ENCODE results near the gene ELOVL1.
A peak's percentile ranks its signal among the peaks of the same experiment; 100 is the strongest.
"Not testable (repeated sequence)": the region's sequence is repeated elsewhere in the genome, so short reads cannot be mapped to it uniquely, and the experiment has no call there.

The ELOVL1 gene

GRCh38 chr1:43381612-43382011 is 13.8 kb upstream of the ELOVL1 start:
- no peak for DNase-seq (ENCODE audit: low read depth)

- no peak for DNase-seq (ENCODE audit: low read depth)
These were observed 11.7 kb upstream of the ELOVL1 start for GRCh38 chr1:43379476-43379875.

DNA sequence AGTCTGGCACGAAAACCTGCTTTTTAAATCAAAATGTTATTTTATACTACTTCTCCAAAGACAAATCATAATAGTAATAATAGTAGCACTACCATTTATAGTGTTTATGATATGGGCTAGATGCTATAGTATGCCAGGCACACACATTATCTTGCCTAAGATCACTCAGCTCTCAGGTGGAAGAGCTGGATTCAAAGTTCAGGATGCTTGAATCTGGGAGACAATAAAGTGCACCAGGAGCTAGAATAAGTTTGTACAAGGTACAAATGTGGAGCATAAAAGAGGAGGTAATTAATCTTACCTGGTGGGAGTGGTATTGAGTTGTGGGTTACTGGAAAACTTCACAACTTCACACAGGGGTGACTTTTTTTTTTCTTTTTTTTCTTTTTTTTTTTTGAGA is 10.0 kb upstream of the ELOVL1 start:
- no peak for DNase-seq (ENCODE audit: low read depth)

DNA sequence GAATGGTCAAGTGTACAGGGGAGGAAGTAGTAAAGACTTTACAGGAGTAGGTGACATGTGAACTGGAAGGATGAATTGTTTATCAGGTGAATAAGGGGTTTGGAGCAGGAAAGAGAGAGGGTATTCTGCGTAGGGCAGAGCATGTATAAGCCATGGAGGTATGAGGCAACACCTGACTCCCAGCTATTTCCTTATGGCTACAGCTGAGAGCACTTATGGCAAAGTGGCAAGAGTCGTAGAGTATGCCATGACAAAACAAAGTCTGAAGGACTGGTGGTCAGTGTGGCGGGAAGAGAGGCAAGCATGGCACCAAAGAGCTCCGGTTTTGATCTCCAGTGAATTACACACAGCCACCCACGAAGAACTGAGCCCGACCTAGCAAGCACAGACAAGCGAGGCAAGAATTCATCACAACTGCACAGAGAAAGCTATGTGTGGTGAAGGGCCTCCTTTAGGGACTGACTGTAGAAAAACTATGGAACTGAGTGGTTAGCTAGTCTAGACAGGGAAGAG is 9.0 kb upstream of the ELOVL1 start:
- DNase-seq (ENCODE audit: low read depth), result no peak

GRCh38 chr1:43373066-43373940 is 5.5 kb upstream of the ELOVL1 start:
- DNase-seq (ENCODE audit: low read depth), result no peak

GRCh38 chr1:43372172-43372571 is 4.4 kb upstream of the ELOVL1 start:
- DNase-seq (ENCODE audit: low read depth), result no peak

DNA sequence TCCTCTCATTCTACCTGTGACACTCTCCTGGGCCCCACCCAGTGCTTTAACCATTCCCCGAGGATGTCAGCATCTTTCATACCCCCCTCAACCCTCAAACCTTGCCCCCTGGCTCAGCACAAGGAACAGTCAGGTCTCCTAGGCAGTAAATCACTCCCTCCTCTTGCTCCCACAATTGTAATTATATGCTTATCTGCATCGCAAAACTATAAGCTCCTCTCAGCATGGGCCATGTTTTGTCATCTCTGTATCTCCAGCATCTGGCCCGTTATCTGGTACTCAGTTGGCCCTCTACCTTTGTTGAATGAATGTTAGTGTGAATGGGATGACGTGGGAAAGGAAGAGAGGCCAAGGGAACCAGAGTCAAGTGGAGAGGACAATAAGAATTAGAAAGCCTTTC is 2.8 kb upstream of the ELOVL1 start:
- no peak for DNase-seq (ENCODE audit: low read depth)

DNA sequence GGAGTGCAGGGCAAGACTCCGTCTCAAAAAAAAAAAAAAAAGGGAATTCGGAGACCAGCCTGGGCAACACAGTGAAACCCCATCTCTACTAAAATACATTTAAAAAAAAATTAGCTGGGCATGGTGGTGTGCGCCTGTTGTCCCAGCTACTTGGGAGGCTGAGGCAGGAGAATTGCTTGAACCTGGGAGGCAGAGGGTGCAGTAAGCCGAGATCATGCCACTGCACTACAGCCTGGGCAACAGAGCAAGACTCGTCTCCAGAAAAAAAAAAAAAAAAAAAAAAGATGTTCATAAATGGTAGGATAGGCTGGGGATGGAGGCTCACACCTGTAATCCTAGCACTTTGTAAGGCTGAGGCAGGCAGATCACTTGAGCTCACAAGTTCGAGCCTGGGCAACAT is 2.0 kb upstream of the ELOVL1 start:
- DNase-seq (ENCODE audit: low read depth), result not testable (repeated sequence)

DNA sequence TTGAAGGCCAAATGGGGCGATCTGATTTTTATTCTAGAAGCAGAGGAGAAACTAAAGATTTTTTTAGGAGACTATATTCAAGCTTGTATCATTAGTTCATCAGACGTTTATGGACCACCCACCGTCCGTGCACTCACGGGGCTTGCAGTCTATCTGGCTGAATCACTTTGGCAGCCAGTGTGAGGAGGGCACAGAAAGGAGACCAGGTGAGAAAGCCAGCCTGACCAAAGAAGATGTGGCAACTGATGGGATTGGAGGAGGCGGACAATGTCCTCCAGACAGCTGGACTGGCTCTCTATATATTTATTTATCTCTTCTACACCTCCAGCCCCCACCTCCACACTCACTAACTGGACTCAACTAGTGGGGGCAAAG is 822 bp upstream of the ELOVL1 start:
- no peak for DNase-seq (ENCODE audit: low read depth)

DNA sequence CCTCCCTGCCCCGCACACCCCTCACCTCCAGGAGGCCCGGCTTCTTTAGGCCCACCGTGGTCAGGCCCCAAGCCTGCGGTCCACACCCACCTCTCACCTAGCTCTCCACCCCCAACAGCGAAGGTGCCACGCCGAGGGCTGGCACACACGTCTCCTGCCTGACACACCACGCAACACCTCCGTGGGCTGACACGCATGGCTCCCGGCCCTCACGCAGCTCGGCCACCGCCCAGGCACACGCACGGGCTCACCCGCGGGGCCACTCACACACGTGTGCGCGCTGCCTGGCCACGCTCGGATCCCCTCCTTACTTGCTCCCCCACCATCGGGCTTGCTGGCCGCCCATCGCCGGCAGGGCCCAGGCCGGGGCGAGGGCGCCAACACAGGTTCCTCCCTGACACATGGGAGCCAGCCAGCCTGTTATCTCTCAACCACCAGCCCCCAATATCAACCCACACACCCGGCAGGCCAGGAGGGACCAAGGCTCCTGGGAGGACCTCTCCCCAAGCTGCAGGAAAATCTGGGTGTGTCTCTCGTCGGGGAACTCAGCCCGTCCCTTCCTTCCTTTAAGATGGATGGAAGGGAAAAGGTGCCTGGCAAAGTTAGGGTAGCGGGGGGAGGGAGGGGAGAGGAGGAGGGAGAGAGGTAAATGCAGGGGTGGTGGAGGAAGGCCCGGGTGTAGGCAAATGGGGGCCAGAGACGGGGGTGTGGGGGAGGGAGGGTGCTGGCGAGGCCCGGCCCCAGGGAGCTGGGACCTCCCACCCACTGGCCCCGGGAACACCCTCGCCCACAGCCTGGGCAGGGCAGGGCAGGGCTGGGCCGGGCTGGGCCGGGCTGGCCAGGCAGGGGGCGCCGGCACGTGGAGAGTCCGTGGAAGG is 546 bp downstream of the ELOVL1 start:
- peak; percentile 67 for DNase-seq (ENCODE audit: low read depth)

GRCh38 chr1:43366601-43367025 is 1.2 kb downstream of the ELOVL1 start:
- DNase-seq (ENCODE audit: low read depth), result no peak

DNA sequence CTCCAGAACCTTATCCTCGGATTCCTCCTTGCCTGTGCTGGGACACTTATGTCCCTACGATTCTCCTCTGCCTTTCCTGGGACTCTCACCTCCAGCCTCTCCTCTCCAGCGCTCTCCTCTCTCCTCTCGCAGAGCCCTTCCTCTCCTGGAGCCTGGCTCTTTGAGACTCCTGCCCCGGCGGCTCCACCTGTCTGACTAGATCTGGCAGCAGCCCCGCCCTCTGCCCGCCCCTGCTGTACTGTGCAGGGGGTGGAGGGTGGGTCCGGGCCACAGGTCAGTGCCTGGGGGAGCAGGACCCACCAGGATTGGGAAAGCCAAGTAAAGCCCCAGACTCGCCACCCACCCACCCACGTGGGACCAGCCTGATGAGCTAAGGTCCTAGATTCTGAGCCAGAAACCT is 1.6 kb downstream of the ELOVL1 start:
- no peak for DNase-seq (ENCODE audit: low read depth)

DNA sequence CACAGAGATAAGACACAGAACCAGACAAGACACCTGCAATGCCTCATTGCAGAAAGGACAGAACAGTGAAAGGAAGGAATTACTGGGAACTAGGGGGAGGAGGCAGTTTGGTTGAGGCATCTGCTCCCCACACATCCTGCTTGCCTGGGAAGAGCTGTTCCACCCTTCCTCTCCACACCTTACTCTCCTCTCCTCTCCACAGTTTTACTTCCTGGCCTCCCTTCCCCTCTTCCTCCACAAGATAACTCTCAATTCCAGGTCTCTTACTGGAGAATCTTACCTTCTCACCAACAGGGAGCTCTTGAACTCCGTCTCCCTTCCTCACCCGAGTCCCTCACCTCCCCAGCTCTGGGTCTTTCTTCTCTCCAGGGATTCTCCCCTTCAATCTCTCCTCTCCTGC is 2.1 kb downstream of the ELOVL1 start:
- DNase-seq (ENCODE audit: low read depth), result no peak

DNA sequence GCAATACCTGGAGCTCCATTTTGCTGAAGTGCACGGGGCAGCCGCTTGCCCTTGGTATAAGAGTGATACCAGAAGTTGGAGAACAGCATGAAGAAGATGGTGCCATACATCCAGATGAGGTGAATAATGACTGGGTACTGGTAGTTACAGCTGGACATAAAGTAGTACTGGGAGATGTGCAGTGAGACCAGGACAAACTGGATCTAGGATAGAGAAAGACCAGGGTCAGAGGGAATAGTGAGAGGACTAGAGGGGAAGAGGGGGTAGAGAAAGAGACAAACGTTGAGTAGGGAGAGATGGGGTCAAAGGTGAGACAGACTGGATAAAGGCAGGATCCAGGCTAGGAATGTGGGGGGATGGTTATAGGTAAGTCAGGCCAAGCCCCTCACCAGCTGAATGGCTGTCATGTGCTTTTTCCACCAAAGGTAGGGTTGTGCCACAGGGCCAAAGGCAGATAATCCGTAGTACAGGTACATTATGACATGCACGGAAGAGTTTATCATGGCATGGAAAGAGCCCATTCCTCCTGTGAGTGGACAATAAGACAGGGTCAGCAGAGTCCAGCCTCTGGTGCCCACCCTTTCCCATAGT is 3.8 kb downstream of the ELOVL1 start:
- DNase-seq (ENCODE audit: low read depth), result no peak

- no peak for DNase-seq (ENCODE audit: low read depth)
These were observed 4.4 kb downstream of the ELOVL1 start for GRCh38 chr1:43363283-43363934.

- DNase-seq (ENCODE audit: low read depth), result no peak
These were observed 7.2 kb downstream of the ELOVL1 start for GRCh38 chr1:43360616-43361015.

DNA sequence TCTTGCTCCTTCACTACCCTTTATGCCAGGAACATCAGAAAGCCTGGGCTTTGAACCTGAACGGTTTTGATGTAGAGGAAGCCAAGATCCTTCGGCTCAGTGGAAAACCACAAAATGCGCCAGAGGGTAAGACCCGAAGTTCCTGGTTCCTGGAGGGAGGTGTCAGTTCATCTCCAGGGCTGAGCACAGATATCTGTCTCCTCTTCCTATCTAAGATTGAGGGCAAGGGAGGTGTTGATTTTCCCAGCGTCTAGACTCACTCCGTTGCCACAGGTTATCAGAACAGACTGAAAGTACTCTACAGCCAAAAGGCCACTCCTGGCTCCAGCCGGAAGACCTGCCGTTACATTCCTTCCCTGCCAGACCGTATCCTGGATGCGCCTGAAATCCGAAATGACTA is 8.1 kb downstream of the ELOVL1 start:
- no peak for DNase-seq (ENCODE audit: low read depth)

DNA sequence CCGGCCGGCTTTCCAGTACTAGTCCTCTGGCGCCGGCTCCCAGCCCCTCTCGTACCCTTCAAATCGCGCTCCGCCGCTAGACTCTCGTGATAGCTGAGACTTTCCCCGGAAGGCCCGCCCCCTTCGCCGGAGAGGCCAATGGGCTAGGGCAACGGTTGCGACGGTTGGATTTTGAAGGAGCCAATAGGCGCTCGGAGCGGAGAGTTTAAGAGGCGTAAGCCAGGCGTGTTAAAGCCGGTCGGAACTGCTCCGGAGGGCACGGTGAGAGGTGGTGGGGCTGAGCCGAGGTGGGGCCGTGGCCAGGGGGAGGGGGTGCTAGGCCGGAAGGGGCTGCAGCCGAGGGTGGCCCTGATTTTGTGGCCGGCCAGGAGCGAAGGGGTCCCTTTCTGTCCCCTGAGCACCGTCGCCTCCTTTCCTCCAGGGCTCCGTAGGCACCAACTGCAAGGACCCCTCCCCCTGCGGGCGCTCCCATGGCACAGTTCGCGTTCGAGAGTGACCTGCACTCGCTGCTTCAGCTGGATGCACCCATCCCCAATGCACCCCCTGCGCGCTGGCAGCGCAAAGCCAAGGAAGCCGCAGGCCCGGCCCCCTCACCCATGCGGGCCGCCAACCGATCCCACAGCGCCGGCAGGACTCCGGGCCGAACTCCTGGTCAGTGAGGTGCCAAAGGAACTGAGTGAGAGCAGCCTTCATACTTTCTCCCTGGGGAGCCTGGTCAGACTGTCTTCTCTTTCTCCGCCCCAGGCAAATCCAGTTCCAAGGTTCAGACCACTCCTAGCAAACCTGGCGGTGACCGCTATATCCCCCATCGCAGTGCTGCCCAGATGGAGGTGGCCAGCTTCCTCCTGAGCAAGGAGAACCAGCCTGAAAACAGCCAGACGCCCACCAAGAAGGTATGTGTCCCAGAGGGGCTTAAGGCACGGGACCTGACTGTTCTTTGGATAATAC is 8.8 kb downstream of the ELOVL1 start, which contains the start of gene CDC20:
Gene CDC20, plus strand, starts transcription at position 236 of the 948 bp plus-strand sequence. Its CDS starts 235 bp downstream, at position 471.
- peak; percentile 94 for DNase-seq (ENCODE audit: low read depth)

DNA sequence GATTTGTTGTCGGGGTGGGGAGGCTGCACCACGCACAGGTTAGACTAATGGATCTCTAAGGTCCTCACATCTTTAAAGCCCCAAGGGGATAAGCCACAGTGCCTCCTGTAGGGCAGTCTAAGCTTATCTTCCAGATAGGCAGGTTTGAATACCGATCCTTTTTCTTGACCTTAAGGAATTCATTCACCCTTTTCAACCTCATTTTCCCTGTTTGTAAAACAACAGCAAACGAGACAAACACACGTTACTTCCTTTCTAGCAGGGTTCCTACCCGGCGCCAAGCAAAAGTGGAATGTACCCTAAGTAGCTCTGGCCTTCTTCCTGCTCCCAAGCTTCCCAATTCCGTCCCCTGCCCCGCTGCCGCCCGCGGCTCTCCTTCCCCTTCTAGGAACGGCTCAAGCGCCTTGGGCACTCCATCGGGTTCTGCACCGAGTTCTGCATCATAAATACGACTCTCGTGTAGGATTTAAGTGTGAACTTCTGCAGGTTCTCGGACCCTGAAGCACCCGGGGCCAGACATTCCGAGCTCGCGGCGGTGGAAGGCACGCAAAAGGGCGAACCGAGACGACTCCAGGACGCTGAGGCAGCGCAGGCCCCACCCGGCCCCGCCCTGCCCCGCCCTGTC is 9.6 kb downstream of the ELOVL1 start:
- DNase-seq (ENCODE audit: low read depth), result no peak

DNA sequence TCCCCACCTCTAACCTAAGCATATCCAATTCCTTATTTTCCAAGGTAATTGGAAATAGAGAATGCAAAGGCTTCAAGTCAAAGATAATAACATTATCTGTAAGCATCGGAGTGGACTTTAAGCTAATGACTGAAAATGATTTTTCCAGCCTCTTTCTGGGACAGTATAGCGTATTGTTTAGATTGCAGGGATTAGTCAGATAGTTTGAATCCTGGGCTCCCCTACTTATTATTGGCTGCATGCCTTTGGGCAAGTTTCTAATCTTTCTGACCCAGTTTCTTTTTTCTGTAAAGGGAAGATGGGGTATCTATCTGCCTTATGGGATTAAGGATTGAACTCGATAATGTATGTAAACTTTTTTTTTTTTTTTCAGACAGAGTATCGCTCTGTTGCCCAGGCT is 10.6 kb downstream of the ELOVL1 start:
- DNase-seq (ENCODE audit: low read depth), result no peak
